Activated CD8-positive, alpha-beta memory T cell treated with anti-CD3 and anti-CD28 coated beads for 48 hours (primary cell): ENCODE measurements around the gene CCDC85B.

ENCODE experiments used
- DNase-seq, 3 experiments: peaks; one replicate each; pipeline ENCODE4 v3.0.0-alpha.2; 2020; ENCODE audit warnings: low read depth in 2 of 3, low spot score in 2 of 3

Gene CCDC85B

GRCh38 chr11:65928667-65929066, 38.2 kb downstream of the CCDC85B start:
- DNase-seq = no peak

- DNase-seq = no peak
Observed at GRCh38 chr11:65931773-65932557, 41.5 kb downstream of the CCDC85B start.

- DNase-seq = no peak
Observed at GRCh38 chr11:65932558-65932919, 42.1 kb downstream of the CCDC85B start.

- DNase-seq = no peak
Observed at GRCh38 chr11:65934014-65934413, 43.5 kb downstream of the CCDC85B start.

- no peak for DNase-seq
Observed at GRCh38 chr11:65937766-65938165, 47.3 kb downstream of the CCDC85B start.
